Measurements from ENCODE around the gene PUS10.
"Not testable (repeated sequence)": the region's sequence is repeated elsewhere in the genome, so short reads cannot be mapped to it uniquely, and the experiment has no call there.

The PUS10 gene

DNA sequence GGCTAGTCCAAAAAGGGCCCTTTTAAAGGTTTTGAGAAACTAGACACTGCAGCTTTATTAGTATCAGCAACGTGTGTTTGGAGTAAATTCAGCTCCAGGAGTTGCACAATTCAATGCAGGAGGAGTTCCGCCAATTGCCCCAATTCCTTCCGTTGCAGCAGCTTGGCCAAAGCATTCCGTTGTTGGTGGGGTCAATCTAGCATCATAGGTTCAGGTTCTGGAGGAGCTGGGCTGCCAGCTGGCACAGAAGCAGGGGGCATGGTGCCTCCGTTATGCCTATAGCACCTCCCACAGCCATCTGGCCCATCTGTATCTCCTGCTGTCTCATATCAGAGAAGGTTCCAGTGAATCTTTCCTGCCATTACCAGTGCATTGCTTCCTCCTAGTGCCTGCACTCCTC is 81.3 kb downstream of the PUS10 start:
- DNase-seq (ENCODE audit: low read depth in 1 of 2, low spot score in 1 of 2), result no peak

- no peak for DNase-seq (ENCODE audit: low read depth in 1 of 2, low spot score in 1 of 2)
Observed at GRCh38 chr2:60934165-60934722, 83.8 kb downstream of the PUS10 start.

DNA sequence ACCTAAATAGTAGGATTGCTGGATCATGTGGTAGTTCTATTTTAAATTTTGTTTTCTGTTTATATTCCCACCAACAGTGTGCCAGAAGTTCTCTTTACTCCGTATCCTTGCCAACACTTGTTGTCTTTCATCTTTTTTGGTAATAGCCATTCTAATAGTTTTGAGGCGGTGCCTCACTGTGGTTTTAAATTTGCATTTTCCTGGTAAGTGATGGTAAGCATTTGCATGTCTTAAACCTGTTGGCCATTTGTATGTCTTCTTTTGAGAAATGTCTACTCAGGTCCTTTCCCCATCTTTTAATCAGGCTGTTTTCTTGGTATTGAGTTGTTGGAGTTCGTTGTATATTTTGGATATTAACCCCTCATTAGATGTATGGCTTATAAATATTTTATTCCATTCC is 85.1 kb downstream of the PUS10 start:
- DNase-seq (ENCODE audit: low read depth in 1 of 2, low spot score in 1 of 2), result no peak

- not testable (repeated sequence) for DNase-seq (ENCODE audit: low read depth in 1 of 2, low spot score in 1 of 2)
Observed at GRCh38 chr2:60932061-60932460, 86.0 kb downstream of the PUS10 start.

GRCh38 chr2:60926741-60927552 is 91.1 kb downstream of the PUS10 start:
- no peak for DNase-seq (ENCODE audit: low read depth in 1 of 2, low spot score in 1 of 2)

DNA sequence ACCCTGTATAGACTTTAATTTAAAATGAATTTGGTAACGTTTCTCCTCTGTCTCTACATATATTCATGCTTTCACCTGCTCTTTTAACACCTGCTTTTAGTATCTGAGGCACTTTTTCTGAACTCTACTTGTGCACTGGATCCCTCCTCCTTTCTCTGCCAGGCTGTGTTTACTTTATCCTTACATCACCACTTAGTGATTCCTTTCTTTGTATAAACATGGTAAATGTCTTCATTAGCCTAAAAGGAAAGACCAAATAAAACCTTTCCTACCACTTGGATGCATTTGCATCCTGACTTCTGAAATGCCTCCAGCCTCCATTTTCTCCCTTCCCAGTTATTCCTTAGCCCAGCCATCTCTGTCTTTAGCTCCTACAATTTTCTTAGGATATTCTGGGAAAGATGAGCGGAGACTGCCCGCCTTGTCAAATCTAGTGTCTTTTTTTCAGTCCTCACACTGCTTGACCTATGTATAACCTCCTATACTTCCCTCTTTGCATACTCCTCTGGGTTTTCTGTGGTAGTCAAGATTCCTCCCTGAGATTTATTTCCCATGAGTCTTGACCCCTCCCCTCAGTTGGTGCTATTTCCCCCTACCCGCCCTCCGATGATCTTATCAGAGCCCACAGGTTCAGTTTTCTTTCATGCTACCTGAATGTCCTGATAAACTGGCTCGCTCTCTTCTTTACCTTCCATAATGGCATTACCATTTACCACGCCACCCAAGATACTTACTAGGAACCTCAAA is 91.9 kb downstream of the PUS10 start:
- DNase-seq (ENCODE audit: low read depth in 1 of 2, low spot score in 1 of 2), result no peak

DNA sequence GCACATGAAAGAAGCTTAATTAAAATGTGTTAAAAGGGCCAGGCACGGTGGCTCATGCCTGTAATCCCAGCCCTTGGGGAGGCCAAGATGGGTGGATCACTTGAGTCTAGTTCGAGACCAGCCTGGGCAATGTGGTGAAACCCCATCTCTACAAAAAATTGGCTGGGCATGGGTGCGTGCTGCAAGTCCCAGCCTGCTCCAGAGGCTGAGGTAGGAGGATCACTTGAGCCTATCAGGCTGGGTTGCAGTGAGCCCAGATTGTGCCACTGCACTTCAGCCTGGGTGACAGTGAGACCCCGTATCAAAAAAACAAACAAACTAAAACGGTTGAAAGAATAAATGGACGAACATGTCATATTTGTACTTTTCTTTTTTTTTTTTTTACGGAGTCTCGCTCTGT is 110.7 kb downstream of the PUS10 start:
- DNase-seq (ENCODE audit: low read depth in 1 of 2, low spot score in 1 of 2), result no peak

DNA sequence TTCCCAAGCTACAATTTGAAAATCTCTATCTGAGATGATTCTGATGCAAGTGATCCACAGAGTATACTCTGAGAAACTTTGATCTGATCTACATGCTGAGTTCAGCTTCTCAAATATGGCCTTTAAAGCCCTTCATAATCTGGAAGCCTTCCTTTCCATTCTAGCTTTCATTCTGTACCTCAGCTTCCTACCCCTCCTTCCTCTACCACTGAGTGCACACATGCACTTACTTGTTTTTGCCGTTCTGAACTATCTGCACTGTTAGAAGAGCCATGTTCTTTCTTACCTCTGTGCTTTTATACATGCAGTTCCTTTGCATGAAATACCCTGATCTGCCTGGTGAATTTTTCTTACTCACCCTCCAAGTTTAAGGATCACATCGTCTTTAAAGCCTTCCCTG is 111.7 kb downstream of the PUS10 start:
- DNase-seq (ENCODE audit: low read depth in 1 of 2, low spot score in 1 of 2), result no peak

- not testable (repeated sequence) for DNase-seq (ENCODE audit: low read depth in 1 of 2, low spot score in 1 of 2)
Observed at GRCh38 chr2:60905867-60906266, 112.2 kb downstream of the PUS10 start.

DNA sequence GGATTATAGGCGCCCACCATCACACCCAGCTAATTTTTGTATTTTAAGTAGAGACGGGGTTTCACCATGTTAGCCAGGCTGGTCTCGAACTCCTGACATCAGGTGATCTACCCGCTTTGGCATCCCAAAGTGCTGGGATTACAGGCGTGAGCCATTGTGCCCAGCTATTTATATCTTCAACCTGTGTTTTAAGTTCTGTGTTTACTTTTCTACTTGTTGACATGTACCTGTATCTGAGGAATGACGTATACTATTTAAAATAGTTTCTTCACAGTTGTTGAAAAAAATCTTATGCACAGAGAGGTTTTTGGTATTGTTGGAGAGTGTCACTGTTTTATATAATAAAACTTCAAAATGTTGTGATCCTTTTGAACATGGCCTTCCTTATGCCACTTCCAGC is 116.8 kb downstream of the PUS10 start:
- not testable (repeated sequence) for DNase-seq (ENCODE audit: low read depth in 1 of 2, low spot score in 1 of 2)

DNA sequence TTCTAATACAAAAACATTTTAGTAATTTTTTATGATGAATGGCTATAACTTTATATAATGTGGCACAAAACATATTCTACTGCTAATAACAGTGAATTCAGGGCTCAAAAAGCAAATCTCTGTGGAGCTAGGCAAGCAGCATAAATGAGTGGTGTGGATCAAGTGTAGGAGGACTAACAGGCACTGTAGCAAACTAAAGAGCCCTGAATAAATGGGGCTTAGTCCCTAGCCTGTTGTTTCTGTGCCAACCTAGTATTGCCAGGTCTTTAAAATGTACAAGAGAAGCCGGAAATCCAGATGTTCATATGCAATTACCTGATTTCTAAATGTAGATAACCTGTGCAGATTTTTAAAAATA is 118.2 kb downstream of the PUS10 start:
- no peak for DNase-seq (ENCODE audit: low read depth in 1 of 2, low spot score in 1 of 2)

GRCh38 chr2:60899230-60899891 is 118.7 kb downstream of the PUS10 start:
- peak in 1 of 2 donors; percentile 81 for DNase-seq (ENCODE audit: low read depth in 1 of 2, low spot score in 1 of 2)

DNA sequence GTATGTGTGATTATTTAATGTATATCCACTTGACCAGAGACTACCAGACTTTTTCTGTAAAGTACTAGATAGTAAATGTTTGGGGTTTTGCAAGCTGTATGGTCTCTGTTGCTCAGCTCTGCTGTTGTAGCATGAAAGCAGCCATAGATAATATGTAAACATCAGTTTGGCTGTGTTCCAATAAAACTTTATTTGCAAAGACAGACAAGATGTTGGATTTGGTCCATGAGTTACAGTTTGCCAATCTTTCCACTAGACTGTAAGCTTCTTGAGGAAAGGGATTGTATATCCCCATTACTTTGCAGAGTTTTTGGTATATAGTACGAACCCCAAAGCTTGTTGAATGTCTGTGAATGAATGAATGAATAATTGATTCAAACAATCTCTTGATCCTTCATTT is 119.5 kb downstream of the PUS10 start:
- no peak for DNase-seq (ENCODE audit: low read depth in 1 of 2, low spot score in 1 of 2)

Data from activated CD4-positive, alpha-beta T cell treated with anti-CD3 and anti-CD28 coated beads, Interleukin-2, amount 50 U/mL, for 24 hours (primary cell).